ENCODE data around the gene RPS19. TPM values are rescaled to one million over a fixed set of nuclear protein-coding genes. Genes with fewer than 3 reads are reported as not detected.

RPS19 gene
- total and polyA plus RNA-seq, 10 of the 15 experiments (the other 5 are each of a cell fraction or from before 2014, with no cell fraction given), result 2,615 to 5,578 (median 4,127) TPM

DNA sequence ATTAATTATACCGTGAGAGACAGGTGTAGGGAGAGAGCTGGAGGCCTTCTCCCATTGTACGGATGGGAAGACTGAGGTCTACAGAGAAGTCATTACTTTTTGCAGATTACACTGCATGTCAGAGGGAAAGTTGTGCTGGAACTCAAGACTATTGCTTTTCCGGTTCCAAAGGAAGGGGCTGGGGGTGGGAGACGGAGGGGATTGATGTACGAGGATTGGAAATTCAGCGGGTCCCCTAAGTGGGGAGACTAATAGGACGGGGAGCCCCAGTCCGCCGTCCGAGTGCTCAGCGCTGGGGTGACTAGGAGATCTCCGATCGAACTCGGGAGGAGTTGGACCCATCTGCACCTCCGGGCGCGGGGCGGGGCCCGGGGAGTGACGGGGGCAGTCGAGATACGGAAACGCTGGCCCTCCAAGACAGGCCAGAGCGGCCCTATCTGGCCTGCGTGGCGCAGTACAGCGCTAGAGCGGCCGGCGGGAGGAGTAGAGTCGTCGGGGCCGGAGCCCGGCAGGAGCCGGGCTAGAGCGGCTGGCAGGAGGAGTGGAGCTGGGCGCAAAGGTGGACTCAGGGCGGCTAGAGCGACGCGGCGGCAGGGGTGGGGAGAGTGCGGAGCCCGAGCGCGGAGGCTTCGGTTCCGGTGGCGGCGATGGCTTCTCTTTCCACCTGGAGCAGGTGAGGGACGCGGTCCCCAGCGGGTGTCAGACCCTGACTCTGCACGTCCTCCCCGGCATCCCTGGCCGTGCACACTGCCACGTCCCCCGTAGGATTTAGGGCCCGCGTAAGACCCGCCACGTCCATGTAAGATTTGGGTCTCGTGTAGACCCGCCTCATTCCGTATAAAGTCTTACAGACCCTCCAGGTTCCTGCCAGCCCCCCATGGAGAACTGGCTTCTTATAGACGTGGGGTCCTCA lies 24.0 kb downstream of the RPS19 start (continued):
- no peak for TF ChIP-seq ZZZ3 (IDR thresholded peaks at IDR 0.05; ENCODE audit: control insufficient read depth, insufficient read length, low read depth)
- peak; percentile 89 for TF ChIP-seq CREM (IDR thresholded peaks at IDR 0.05; ENCODE audit: low read depth)
- TF ChIP-seq TBL1XR1 (IDR thresholded peaks at IDR 0.05; ENCODE audit: low read depth, low read length), result peak; percentile 54
- no peak for TF ChIP-seq MTA3 (IDR thresholded peaks at IDR 0.05; ENCODE audit: borderline replicate concordance, low read length)
- no peak for TF ChIP-seq CHD1 (IDR thresholded peaks at IDR 0.05; ENCODE audit: low read depth, low read length)
- peak; percentile 93 for TF ChIP-seq POLR2AphosphoS5 (IDR thresholded peaks at IDR 0.05; ENCODE audit: low read length)
- TF ChIP-seq TCF12 (IDR thresholded peaks at IDR 0.05; ENCODE audit: low read depth, low read length), result 0 out of 2 replicates have a peak, but pooled peaks have one; percentile 31
- peak; percentile 81 for TF ChIP-seq SMAD1 (IDR thresholded peaks at IDR 0.05; ENCODE audit: low read depth, partially characterized antibody)
- TF ChIP-seq BRCA1 (IDR thresholded peaks at IDR 0.05; ENCODE audit: low read depth, low read length), result no peak
- TF ChIP-seq SREBF2 (IDR thresholded peaks at IDR 0.05; ENCODE audit: low read length), result no peak
- no peak for TF ChIP-seq JUNB (IDR thresholded peaks at IDR 0.05)
- TF ChIP-seq SIX5 (IDR thresholded peaks at IDR 0.05; ENCODE audit: low read depth, low read length, severe bottlenecking), result peak; percentile 45
- TF ChIP-seq HDGF (IDR thresholded peaks at IDR 0.05), result peak; percentile 89
- TF ChIP-seq PML (IDR thresholded peaks at IDR 0.05; ENCODE audit: low read length), result peak; percentile 92
- peak; percentile 23 for TF ChIP-seq SMARCA5 (IDR thresholded peaks at IDR 0.05)
- TF ChIP-seq, protein P1, sequence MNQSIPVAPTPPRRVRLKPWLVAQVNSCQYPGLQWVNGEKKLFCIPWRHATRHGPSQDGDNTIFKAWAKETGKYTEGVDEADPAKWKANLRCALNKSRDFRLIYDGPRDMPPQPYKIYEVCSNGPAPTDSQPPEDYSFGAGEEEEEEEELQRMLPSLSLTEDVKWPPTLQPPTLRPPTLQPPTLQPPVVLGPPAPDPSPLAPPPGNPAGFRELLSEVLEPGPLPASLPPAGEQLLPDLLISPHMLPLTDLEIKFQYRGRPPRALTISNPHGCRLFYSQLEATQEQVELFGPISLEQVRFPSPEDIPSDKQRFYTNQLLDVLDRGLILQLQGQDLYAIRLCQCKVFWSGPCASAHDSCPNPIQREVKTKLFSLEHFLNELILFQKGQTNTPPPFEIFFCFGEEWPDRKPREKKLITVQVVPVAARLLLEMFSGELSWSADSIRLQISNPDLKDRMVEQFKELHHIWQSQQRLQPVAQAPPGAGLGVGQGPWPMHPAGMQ (IDR thresholded peaks at IDR 0.05; ENCODE audit: borderline replicate concordance), result no peak
- TF ChIP-seq LARP7 (IDR thresholded peaks at IDR 0.05), result peak; percentile 83
- TF ChIP-seq, protein P2, sequence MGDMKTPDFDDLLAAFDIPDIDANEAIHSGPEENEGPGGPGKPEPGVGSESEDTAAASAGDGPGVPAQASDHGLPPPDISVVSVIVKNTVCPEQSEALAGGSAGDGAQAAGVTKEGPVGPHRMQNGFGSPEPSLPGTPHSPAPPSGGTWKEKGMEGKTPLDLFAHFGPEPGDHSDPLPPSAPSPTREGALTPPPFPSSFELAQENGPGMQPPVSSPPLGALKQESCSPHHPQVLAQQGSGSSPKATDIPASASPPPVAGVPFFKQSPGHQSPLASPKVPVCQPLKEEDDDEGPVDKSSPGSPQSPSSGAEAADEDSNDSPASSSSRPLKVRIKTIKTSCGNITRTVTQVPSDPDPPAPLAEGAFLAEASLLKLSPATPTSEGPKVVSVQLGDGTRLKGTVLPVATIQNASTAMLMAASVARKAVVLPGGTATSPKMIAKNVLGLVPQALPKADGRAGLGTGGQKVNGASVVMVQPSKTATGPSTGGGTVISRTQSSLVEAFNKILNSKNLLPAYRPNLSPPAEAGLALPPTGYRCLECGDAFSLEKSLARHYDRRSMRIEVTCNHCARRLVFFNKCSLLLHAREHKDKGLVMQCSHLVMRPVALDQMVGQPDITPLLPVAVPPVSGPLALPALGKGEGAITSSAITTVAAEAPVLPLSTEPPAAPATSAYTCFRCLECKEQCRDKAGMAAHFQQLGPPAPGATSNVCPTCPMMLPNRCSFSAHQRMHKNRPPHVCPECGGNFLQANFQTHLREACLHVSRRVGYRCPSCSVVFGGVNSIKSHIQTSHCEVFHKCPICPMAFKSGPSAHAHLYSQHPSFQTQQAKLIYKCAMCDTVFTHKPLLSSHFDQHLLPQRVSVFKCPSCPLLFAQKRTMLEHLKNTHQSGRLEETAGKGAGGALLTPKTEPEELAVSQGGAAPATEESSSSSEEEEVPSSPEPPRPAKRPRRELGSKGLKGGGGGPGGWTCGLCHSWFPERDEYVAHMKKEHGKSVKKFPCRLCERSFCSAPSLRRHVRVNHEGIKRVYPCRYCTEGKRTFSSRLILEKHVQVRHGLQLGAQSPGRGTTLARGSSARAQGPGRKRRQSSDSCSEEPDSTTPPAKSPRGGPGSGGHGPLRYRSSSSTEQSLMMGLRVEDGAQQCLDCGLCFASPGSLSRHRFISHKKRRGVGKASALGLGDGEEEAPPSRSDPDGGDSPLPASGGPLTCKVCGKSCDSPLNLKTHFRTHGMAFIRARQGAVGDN (IDR thresholded peaks at IDR 0.05), result peak; percentile 55
- TF ChIP-seq ZBTB40 (IDR thresholded peaks at IDR 0.05; ENCODE audit: borderline replicate concordance), result peak; percentile 73; the same call in 1 of the 2 replicates
- peak; percentile 50; the same call in 1 of the 2 replicates for TF ChIP-seq ESRRA (IDR thresholded peaks at IDR 0.05; ENCODE audit: low read length)

Data from GM12878 (cell line).